Measurements from ENCODE around the gene PER1. TPM values are rescaled to one million over a fixed set of nuclear protein-coding genes. Genes with fewer than 3 reads are reported as not detected.

PER1 gene
- total RNA-seq, 4 donors from 2014 or later = 20.0 to 396 (median 163) TPM

GRCh38 chr17:8162997-8163977 is 11.1 kb upstream of the PER1 start:
- no peaks in the 10 kb centered on the region for H3K9me3 ChIP-seq
- peaks cover 14 to 26% of the 10 kb centered on the region in 2 donors for H3K4me1 ChIP-seq
- no peaks in the 10 kb centered on the region for H3K27me3 ChIP-seq
- peak overlapping the region; percentile 97 to 100 for H3K27ac ChIP-seq
- TF ChIP-seq POLR2A (IDR thresholded peaks at IDR 0.05) = no peak
- no peak for TF ChIP-seq CTCF (IDR thresholded peaks at IDR 0.05)
- peak in 1 of 2 donors; percentile 58 for DNase-seq
- intact Hi-C loops (cut with DNase I; ENCODE audit: low total_unique reads) = no loop called here
- no peaks in the 10 kb centered on the region for H3K36me3 ChIP-seq
- H3K4me3 ChIP-seq = peak overlapping the region; percentile 80 to 96

GRCh38 chr17:8162233-8162996 is 10.2 kb upstream of the PER1 start, which contains the start of gene VAMP2:
Gene VAMP2 (minus strand): TSS chr17:8162948. CDS start chr17:8162879, 69 bp downstream.
- DNase-seq = peak; percentile 74 to 86

GRCh38 chr17:8161289-8162232 is 9.4 kb upstream of the PER1 start:
- TF ChIP-seq CTCF (IDR thresholded peaks at IDR 0.05) (no peak), POLR2A (IDR thresholded peaks at IDR 0.05) (no peak)
- intact Hi-C loops (cut with DNase I; ENCODE audit: low total_unique reads) = no loop called here
- Histone ChIP-seq H3K9me3 (no peaks in the 10 kb centered on the region), H3K4me1 (peaks cover 14 to 26% of the 10 kb centered on the region in 2 donors), H3K36me3 (no peaks in the 10 kb centered on the region), H3K27me3 (no peaks in the 10 kb centered on the region), H3K27ac (peak overlapping the region; percentile 97 to 100), H3K4me3 (peak overlapping the region; percentile 80 to 96)
- no peak for DNase-seq

More at GRCh38 chr17:8162233-8162996, 10.2 kb upstream of the PER1 start, which contains the start of gene VAMP2:
- H3K4me1 ChIP-seq = peaks cover 14 to 26% of the 10 kb centered on the region in 2 donors
- peak within 1 kb of the TSS; percentile 80 to 96 for H3K4me3 ChIP-seq
- H3K27ac ChIP-seq = peak within 1 kb of the TSS; percentile 97 to 100
- H3K36me3 ChIP-seq = no peaks in the 10 kb centered on the region
- no peaks in the 10 kb centered on the region for H3K9me3 ChIP-seq
- intact Hi-C loops (cut with DNase I; ENCODE audit: low total_unique reads) = no loop called here
- TF ChIP-seq POLR2A (IDR thresholded peaks at IDR 0.05) (peak; percentile 87 to 97), CTCF (IDR thresholded peaks at IDR 0.05) (peak in 1 of 4 experiments; percentile 20)
- no peaks in the 10 kb centered on the region for H3K27me3 ChIP-seq

GRCh38 chr17:8160741-8161221 is 8.6 kb upstream of the PER1 start:
- intact Hi-C loops (cut with DNase I; ENCODE audit: low total_unique reads) = no loop called here
- Histone ChIP-seq H3K9me3 (no peaks in the 10 kb centered on the region), H3K27ac (peak overlapping the region; percentile 97 to 100), H3K36me3 (no peaks in the 10 kb centered on the region), H3K27me3 (no peaks in the 10 kb centered on the region), H3K4me3 (no peak overlapping the region), H3K4me1 (peaks cover 14 to 26% of the 10 kb centered on the region in 2 donors)
- TF ChIP-seq POLR2A (IDR thresholded peaks at IDR 0.05) (no peak), CTCF (IDR thresholded peaks at IDR 0.05) (no peak)
- no peak for DNase-seq
